ENCODE data around the gene ADORA1.

DNA sequence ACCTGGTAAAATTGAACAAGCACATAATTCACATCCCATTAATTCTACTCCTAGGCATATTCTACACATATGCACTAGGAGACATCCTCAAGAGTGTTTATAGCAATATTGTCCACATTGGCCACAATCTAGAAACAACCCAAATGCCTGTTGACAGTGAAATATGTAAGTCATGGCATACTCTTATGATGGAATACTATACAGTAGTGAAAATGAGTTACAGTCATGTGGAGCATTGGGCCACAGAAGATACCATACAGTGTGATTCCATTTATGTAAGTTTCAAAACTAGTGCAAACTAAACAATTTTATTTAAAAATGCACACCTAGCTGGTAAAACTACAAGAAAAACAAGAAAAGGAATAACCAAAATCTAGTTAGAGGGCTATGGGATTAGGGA is 82.8 kb downstream of the ADORA1 start:
- TF ChIP-seq, protein P1, sequence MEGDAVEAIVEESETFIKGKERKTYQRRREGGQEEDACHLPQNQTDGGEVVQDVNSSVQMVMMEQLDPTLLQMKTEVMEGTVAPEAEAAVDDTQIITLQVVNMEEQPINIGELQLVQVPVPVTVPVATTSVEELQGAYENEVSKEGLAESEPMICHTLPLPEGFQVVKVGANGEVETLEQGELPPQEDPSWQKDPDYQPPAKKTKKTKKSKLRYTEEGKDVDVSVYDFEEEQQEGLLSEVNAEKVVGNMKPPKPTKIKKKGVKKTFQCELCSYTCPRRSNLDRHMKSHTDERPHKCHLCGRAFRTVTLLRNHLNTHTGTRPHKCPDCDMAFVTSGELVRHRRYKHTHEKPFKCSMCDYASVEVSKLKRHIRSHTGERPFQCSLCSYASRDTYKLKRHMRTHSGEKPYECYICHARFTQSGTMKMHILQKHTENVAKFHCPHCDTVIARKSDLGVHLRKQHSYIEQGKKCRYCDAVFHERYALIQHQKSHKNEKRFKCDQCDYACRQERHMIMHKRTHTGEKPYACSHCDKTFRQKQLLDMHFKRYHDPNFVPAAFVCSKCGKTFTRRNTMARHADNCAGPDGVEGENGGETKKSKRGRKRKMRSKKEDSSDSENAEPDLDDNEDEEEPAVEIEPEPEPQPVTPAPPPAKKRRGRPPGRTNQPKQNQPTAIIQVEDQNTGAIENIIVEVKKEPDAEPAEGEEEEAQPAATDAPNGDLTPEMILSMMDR (IDR thresholded peaks at IDR 0.05): no peak
- TF ChIP-seq POLR2A (IDR thresholded peaks at IDR 0.05) (no peak), POLR2AphosphoS5 (IDR thresholded peaks at IDR 0.05) (no peak)

Measured in prostate gland (tissue), 2 donors.